K562 (cell line): ENCODE results near the gene MECP2. TPM values are rescaled to one million over a fixed set of nuclear protein-coding genes. Genes with fewer than 3 reads are reported as not detected.

Experiments
- ATF1 ChIP-seq, 2 experiments: fragments of 450-650 bp in 1 of 2; IDR thresholded peaks; 2 replicates each; pipeline ENCODE4 v1.6.1; 2016; ENCODE audit warnings: missing compliant biosample characterization in 1 of 2, missing genetic modification characterization in 1 of 2
- BCOR ChIP-seq: fragments of 450-650 bp; IDR thresholded peaks from 2 replicates; pipeline ENCODE4 v1.6.1; 2016
- ERF ChIP-seq: fragments of 450-650 bp; formaldehyde crosslinking; IDR thresholded peaks from 2 replicates; pipeline ENCODE4 v1.4.0; 2020; ENCODE audit warnings: mild to moderate bottlenecking, mixed read lengths
- JUND ChIP-seq, 2 experiments: IDR thresholded peaks; 2 replicates in 1 of 2; 3 replicates in 1 of 2; pipeline ENCODE4 v1.6.1; 2011; ENCODE audit warnings: borderline replicate concordance in 2 of 2, low read depth in 2 of 2, low read length in 2 of 2, improper control_type of control experiment in 1 of 2, missing biosample characterization in 1 of 2, missing genetic modification characterization in 1 of 2, missing genetic modification reagents in 1 of 2
- KLF6 ChIP-seq: fragments of 250-450 bp; sonication (Bioruptor Pico); IDR thresholded peaks from 2 replicates; pipeline ENCODE4 v1.4.0; 2020; ENCODE audit warnings: mild to moderate bottlenecking, moderate library complexity, borderline replicate concordance
- MAFG ChIP-seq: fragments of 450-650 bp; conservative IDR thresholded peaks from 2 replicates; pipeline ENCODE4 v1.6.1; 2016; ENCODE audit warnings: missing genetic modification characterization, missing compliant biosample characterization
- NFATC3 ChIP-seq: fragments of 450-650 bp; IDR thresholded peaks from 2 replicates; pipeline ENCODE4 v1.6.1; 2017; ENCODE audit warnings: mild to moderate bottlenecking
- NR1H2 ChIP-seq: sonication (generic); formaldehyde crosslinking; IDR thresholded peaks from 2 replicates; pipeline ENCODE4 v1.4.0; 2020; ENCODE audit warnings: mild to moderate bottlenecking, missing genetic modification reagents
- OTX1 ChIP-seq: fragments of 450-650 bp; formaldehyde crosslinking; IDR thresholded peaks from 2 replicates; pipeline ENCODE4 v1.4.0; 2022; ENCODE audit warnings: mild to moderate bottlenecking
- SMARCE1 ChIP-seq: fragments of 450-650 bp; IDR thresholded peaks from 2 replicates; pipeline ENCODE4 v1.7.1; 2016; ENCODE audit warnings: mild to moderate bottlenecking
- SRSF9 ChIP-seq: fragments of 200-400 bp; formaldehyde crosslinking; IDR thresholded peaks from 2 replicates; pipeline ENCODE4 v1.6.1; 2017; ENCODE audit warnings: low read depth, low read length, borderline replicate concordance
- XRCC5 ChIP-seq: fragments of 200-400 bp; formaldehyde crosslinking; IDR thresholded peaks from 2 replicates; pipeline ENCODE4 v1.6.1; 2017; ENCODE audit warnings: low read depth, mild to moderate bottlenecking, low read length
- polyA plus RNA-seq, 8 experiments: library from polyadenylated mRNA; depleted of rRNA in 4 of 8; stranded (reverse) in 5 of 8; unstranded in 3 of 8; fragments of >200 nt; fragmentation: Nextera tagmentation in 2 of 8; fragmentation: Illumina TruSeq in 1 of 8; extraction: Ambion mirVana in 2 of 8; extraction: Trizol in 1 of 8; gene quantifications; 2 replicates each; pipeline versions ENCODE4 v1.2.1 to v1.2.3, GENCODE V29; 2011 to 2014; ENCODE audit warnings: inconsistent platforms in 1 of 8, missing spikeins in 1 of 8
- total RNA-seq, 7 experiments: library from RNA; depleted of rRNA in 6 of 7; stranded (reverse); fragments of >200 nt in 6 of 7; fragmentation: Illumina TruSeq in 2 of 7; extraction: Trizol in 2 of 7; gene quantifications; 2 replicates each; pipeline versions ENCODE4 v1.2.1 to v1.2.3, GENCODE V29; 2011 to 2021; ENCODE audit warnings: low replicate concordance in 1 of 7
- TF ChIP-seq, protein P1 (sequence below): fragments of 450-650 bp; IDR thresholded peaks from 2 replicates; pipeline ENCODE4 v1.6.1; 2017; ENCODE audit warnings: antibody characterized with exemption, mild to moderate bottlenecking
- TF ChIP-seq, protein P2 (sequence below): fragments of 150-350 bp; IDR thresholded peaks from 2 replicates; pipeline ENCODE4 v1.6.1; 2014; ENCODE audit warnings: low read depth, mild to moderate bottlenecking, low read length, borderline replicate concordance
- TF ChIP-seq, protein P3 (sequence below): fragments of 450-650 bp; formaldehyde crosslinking; IDR thresholded peaks from 2 replicates; pipeline ENCODE4 v1.4.0; 2020; ENCODE audit warnings: mild to moderate bottlenecking, moderate library complexity
- TF ChIP-seq, protein P4 (sequence below): fragments of 250-450 bp; sonication (Bioruptor Pico); IDR thresholded peaks from 2 replicates; pipeline ENCODE4 v1.5.0; 2020; ENCODE audit warnings: mild to moderate bottlenecking

MECP2 gene
- total and polyA plus RNA-seq, 9 of the 15 experiments (the other 6 are each of a cell fraction or from before 2014, with no cell fraction given): 2.1 to 50.9 (median 30.5) TPM

DNA sequence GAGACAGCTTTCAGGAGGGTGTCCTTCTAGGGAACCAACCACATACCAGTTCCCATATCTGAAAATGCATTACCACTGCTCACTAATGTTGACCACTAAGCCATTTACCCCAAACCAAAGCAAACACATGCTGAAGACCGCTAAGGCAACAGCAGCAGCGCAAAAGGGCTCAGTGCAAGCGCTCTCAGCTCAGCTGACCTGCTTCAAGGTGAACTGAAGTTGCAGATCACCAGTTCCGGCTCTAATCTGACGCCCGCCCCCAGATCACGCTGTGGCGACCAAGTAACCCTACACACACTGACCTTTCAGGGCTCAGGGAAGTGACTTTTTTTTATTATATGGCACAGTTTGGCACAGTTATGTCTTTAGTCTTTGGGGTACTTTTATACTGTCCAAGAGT lies 5.8 kb downstream of the MECP2 start (continued):
- TF ChIP-seq NFATC3 (no peak), KLF6 (CRISPR knock-in tag) (no peak), MAFG (no peak), ERF (CRISPR knock-in tag) (no peak), NR1H2 (CRISPR knock-in tag) (no peak), OTX1 (CRISPR knock-in tag) (no peak), BCOR (no peak), JUND (IDR thresholded peaks at IDR 0.05; ENCODE audit: borderline replicate concordance, low read depth, low read length) (peak; percentile 29; the same call in 1 of the 2 replicates), JUND (tag; IDR thresholded peaks at IDR 0.05; ENCODE audit: borderline replicate concordance, low read depth, low read length) (no peak; the same call in 2 of the 3 replicates), SMARCE1 (0 out of 2 replicates have a peak, but pooled peaks have one; percentile 32), SRSF9 (no peak), ATF1 (CRISPR knock-in tag; IDR thresholded peaks at IDR 0.05) (no peak), ATF1 (tag; IDR thresholded peaks at IDR 0.05) (no peak), XRCC5 (no peak)
- TF ChIP-seq, protein P1, sequence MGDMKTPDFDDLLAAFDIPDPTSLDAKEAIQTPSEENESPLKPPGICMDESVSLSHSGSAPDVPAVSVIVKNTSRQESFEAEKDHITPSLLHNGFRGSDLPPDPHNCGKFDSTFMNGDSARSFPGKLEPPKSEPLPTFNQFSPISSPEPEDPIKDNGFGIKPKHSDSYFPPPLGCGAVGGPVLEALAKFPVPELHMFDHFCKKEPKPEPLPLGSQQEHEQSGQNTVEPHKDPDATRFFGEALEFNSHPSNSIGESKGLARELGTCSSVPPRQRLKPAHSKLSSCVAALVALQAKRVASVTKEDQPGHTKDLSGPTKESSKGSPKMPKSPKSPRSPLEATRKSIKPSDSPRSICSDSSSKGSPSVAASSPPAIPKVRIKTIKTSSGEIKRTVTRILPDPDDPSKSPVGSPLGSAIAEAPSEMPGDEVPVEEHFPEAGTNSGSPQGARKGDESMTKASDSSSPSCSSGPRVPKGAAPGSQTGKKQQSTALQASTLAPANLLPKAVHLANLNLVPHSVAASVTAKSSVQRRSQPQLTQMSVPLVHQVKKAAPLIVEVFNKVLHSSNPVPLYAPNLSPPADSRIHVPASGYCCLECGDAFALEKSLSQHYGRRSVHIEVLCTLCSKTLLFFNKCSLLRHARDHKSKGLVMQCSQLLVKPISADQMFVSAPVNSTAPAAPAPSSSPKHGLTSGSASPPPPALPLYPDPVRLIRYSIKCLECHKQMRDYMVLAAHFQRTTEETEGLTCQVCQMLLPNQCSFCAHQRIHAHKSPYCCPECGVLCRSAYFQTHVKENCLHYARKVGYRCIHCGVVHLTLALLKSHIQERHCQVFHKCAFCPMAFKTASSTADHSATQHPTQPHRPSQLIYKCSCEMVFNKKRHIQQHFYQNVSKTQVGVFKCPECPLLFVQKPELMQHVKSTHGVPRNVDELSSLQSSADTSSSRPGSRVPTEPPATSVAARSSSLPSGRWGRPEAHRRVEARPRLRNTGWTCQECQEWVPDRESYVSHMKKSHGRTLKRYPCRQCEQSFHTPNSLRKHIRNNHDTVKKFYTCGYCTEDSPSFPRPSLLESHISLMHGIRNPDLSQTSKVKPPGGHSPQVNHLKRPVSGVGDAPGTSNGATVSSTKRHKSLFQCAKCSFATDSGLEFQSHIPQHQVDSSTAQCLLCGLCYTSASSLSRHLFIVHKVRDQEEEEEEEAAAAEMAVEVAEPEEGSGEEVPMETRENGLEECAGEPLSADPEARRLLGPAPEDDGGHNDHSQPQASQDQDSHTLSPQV: peak; percentile 15; the same call in 1 of the 2 replicates
- TF ChIP-seq, protein P2, sequence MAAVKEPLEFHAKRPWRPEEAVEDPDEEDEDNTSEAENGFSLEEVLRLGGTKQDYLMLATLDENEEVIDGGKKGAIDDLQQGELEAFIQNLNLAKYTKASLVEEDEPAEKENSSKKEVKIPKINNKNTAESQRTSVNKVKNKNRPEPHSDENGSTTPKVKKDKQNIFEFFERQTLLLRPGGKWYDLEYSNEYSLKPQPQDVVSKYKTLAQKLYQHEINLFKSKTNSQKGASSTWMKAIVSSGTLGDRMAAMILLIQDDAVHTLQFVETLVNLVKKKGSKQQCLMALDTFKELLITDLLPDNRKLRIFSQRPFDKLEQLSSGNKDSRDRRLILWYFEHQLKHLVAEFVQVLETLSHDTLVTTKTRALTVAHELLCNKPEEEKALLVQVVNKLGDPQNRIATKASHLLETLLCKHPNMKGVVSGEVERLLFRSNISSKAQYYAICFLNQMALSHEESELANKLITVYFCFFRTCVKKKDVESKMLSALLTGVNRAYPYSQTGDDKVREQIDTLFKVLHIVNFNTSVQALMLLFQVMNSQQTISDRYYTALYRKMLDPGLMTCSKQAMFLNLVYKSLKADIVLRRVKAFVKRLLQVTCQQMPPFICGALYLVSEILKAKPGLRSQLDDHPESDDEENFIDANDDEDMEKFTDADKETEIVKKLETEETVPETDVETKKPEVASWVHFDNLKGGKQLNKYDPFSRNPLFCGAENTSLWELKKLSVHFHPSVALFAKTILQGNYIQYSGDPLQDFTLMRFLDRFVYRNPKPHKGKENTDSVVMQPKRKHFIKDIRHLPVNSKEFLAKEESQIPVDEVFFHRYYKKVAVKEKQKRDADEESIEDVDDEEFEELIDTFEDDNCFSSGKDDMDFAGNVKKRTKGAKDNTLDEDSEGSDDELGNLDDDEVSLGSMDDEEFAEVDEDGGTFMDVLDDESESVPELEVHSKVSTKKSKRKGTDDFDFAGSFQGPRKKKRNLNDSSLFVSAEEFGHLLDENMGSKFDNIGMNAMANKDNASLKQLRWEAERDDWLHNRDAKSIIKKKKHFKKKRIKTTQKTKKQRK: no peak
- TF ChIP-seq, protein P3, sequence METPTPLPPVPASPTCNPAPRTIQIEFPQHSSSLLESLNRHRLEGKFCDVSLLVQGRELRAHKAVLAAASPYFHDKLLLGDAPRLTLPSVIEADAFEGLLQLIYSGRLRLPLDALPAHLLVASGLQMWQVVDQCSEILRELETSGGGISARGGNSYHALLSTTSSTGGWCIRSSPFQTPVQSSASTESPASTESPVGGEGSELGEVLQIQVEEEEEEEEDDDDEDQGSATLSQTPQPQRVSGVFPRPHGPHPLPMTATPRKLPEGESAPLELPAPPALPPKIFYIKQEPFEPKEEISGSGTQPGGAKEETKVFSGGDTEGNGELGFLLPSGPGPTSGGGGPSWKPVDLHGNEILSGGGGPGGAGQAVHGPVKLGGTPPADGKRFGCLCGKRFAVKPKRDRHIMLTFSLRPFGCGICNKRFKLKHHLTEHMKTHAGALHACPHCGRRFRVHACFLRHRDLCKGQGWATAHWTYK: no peak
- TF ChIP-seq, protein P4, sequence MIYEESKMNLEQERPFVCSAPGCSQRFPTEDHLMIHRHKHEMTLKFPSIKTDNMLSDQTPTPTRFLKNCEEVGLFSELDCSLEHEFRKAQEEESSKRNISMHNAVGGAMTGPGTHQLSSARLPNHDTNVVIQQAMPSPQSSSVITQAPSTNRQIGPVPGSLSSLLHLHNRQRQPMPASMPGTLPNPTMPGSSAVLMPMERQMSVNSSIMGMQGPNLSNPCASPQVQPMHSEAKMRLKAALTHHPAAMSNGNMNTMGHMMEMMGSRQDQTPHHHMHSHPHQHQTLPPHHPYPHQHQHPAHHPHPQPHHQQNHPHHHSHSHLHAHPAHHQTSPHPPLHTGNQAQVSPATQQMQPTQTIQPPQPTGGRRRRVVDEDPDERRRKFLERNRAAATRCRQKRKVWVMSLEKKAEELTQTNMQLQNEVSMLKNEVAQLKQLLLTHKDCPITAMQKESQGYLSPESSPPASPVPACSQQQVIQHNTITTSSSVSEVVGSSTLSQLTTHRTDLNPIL (CRISPR knock-in tag): no peak
